Measurements from ENCODE around the gene IL6R.

IL6R gene

GRCh38 chr1:154427173-154428139 lies 22.3 kb downstream of the IL6R start:
- no peak for DNase-seq

- no peak for DNase-seq
These were observed 24.0 kb downstream of the IL6R start for GRCh38 chr1:154429118-154429517.

- DNase-seq, result no peak
These were observed 24.9 kb downstream of the IL6R start for GRCh38 chr1:154429841-154430611.

- DNase-seq, result no peak
These were observed 25.8 kb downstream of the IL6R start for GRCh38 chr1:154430903-154431302.

- peak; percentile 46 for DNase-seq
These were observed 26.6 kb downstream of the IL6R start for GRCh38 chr1:154431586-154432373.

- DNase-seq, result peak; percentile 48
These were observed 28.1 kb downstream of the IL6R start for GRCh38 chr1:154433161-154433764.

- DNase-seq, result no peak
These were observed 29.4 kb downstream of the IL6R start for GRCh38 chr1:154434346-154435085.

- DNase-seq, result no peak
These were observed 30.6 kb downstream of the IL6R start for GRCh38 chr1:154435599-154436200.

GRCh38 chr1:154436433-154436832 lies 31.3 kb downstream of the IL6R start:
- DNase-seq, result no peak

- no peak for DNase-seq
These were observed 35.1 kb downstream of the IL6R start for GRCh38 chr1:154440036-154440804.

- no peak for DNase-seq
These were observed 36.2 kb downstream of the IL6R start for GRCh38 chr1:154441241-154441888.

- no peak for DNase-seq
These were observed 37.0 kb downstream of the IL6R start for GRCh38 chr1:154442006-154442740.

- DNase-seq, result no peak
These were observed 38.3 kb downstream of the IL6R start for GRCh38 chr1:154443274-154444013.

GRCh38 chr1:154445040-154445472 lies 39.9 kb downstream of the IL6R start:
- DNase-seq, result no peak

- DNase-seq, result no peak
These were observed 41.1 kb downstream of the IL6R start for GRCh38 chr1:154446292-154446691.

GRCh38 chr1:154446789-154447188 lies 41.6 kb downstream of the IL6R start:
- no peak for DNase-seq

- no peak for DNase-seq
These were observed 43.2 kb downstream of the IL6R start for GRCh38 chr1:154448331-154448811.

- DNase-seq, result no peak
These were observed 48.0 kb downstream of the IL6R start for GRCh38 chr1:154453161-154453560.
